WTC11 (cell line): ENCODE measurements around the gene CD209.

Experiments used
- CBFB ChIP-seq: sonication (generic); formaldehyde crosslinking; IDR thresholded peaks from 2 replicates; pipeline ENCODE4 v1.8.1; 2022; ENCODE audit warnings: mild to moderate bottlenecking, low read depth, missing genetic modification reagents
- CTCF ChIP-seq: fragments of 200-600 bp; IDR thresholded peaks from 2 replicates; pipeline ENCODE4 v1.8.0; 2022; ENCODE audit warnings: antibody characterized with exemption
- FOXJ3 ChIP-seq: sonication (generic); formaldehyde crosslinking; IDR thresholded peaks from 2 replicates; pipeline ENCODE4 v1.9.0; 2021; ENCODE audit warnings: missing genetic modification reagents, mild to moderate bottlenecking, borderline replicate concordance
- FOXK1 ChIP-seq: sonication (generic); formaldehyde crosslinking; IDR thresholded peaks from 2 replicates; pipeline ENCODE4 v1.8.0; 2022; ENCODE audit warnings: mild to moderate bottlenecking, moderate library complexity, missing genetic modification reagents
- FOXP1 ChIP-seq: sonication (generic); formaldehyde crosslinking; IDR thresholded peaks from 2 replicates; pipeline ENCODE4 v1.8.0; 2022; ENCODE audit warnings: missing genetic modification reagents, mild to moderate bottlenecking, moderate library complexity, borderline replicate concordance
- IRF1 ChIP-seq: sonication (generic); formaldehyde crosslinking; IDR thresholded peaks from 2 replicates; pipeline ENCODE4 v1.8.0; 2023; ENCODE audit warnings: missing genetic modification reagents
- MAX ChIP-seq: sonication (generic); formaldehyde crosslinking; IDR thresholded peaks from 2 replicates; pipeline ENCODE4 v1.8.0; 2022; ENCODE audit warnings: mild to moderate bottlenecking, missing genetic modification reagents
- MLX ChIP-seq: sonication (generic); formaldehyde crosslinking; IDR thresholded peaks from 2 replicates; pipeline ENCODE4 v1.8.1; 2023; ENCODE audit warnings: mild to moderate bottlenecking, missing genetic modification reagents, moderate library complexity
- NFYB ChIP-seq: sonication (generic); formaldehyde crosslinking; conservative IDR thresholded peaks from 2 replicates; pipeline ENCODE4 v1.8.0; 2022; ENCODE audit warnings: low read depth, missing genetic modification reagents
- ZBTB43 ChIP-seq: sonication (generic); formaldehyde crosslinking; IDR thresholded peaks from 2 replicates; pipeline ENCODE4 v1.8.1; 2023; ENCODE audit warnings: mild to moderate bottlenecking, missing genetic modification reagents
- ZNF281 ChIP-seq: sonication (generic); formaldehyde crosslinking; IDR thresholded peaks from 2 replicates; pipeline ENCODE4 v1.8.0; 2023; ENCODE audit warnings: mild to moderate bottlenecking, missing genetic modification reagents
- ZNF532 ChIP-seq: fragments of 250-450 bp; sonication (Bioruptor Pico); IDR thresholded peaks from 2 replicates; pipeline ENCODE4 v1.9.0; 2021; ENCODE audit warnings: mild to moderate bottlenecking, borderline replicate concordance

GRCh38 chr19:7748171-7748570 lies 837 bp upstream of the CD209 start:
- TF ChIP-seq CTCF, result no peak
- no peak for TF ChIP-seq FOXK1 (CRISPR knock-in tag)
- no peak for TF ChIP-seq FOXP1 (CRISPR knock-in tag)
- no peak for TF ChIP-seq MLX (CRISPR knock-in tag)
- TF ChIP-seq FOXJ3 (CRISPR knock-in tag), result no peak
- TF ChIP-seq ZNF281 (CRISPR knock-in tag), result no peak
- no peak for TF ChIP-seq MAX (CRISPR knock-in tag)
- TF ChIP-seq CBFB (CRISPR knock-in tag), result no peak
- no peak for TF ChIP-seq IRF1 (CRISPR knock-in tag)
- no peak for TF ChIP-seq ZNF532
- no peak for TF ChIP-seq ZBTB43
- TF ChIP-seq NFYB (CRISPR knock-in tag), result no peak
